K562 (cell line): ENCODE data around the gene GPRIN3. TPM values are rescaled to one million over a fixed set of nuclear protein-coding genes. Genes with fewer than 3 reads are reported as not detected.

ENCODE experiments used
- ATAC-seq: fragments of 200-7000 bp; cut with Tn5 transposase; 3 replicates; pipeline ENCODE4 v1.9.1; 2020; ENCODE audit warnings: moderate library complexity
- BruUV-seq: library from RNA; stranded (reverse); fragments of 400-500 nt; replicated peaks from 2 replicates; lab custom pipeline; 2021; lab: Mats Ljungman, UMichigan
- CTCF ChIA-PET: fragments of 300-600 bp; formaldehyde crosslinking; extraction: SDS; loops from one replicate; lab custom pipeline; 2021; ENCODE audit warnings: low intra/inter-chr PET ratio; lab: Yijun Ruan, JAX
- POLR2A ChIA-PET: fragments of 300-600, 350-650 bp; sonication (Branson Sonifier 250); formaldehyde crosslinking; extraction: SDS; loops from one replicate; lab custom pipeline; 2021; ENCODE audit warnings: antibody characterized with exemption, inconsistent platforms; lab: Yijun Ruan, JAX
- DNase-seq, 4 experiments: peaks; one replicate each; pipeline versions ENCODE4 v3.0.0 to v3.0.0-alpha.2; 2011 to 2018; ENCODE audit warnings: low spot score in 3 of 4, mixed read lengths in 3 of 4; ENCODE audit errors: extremely low read depth in 1 of 4
- FAIRE-seq: peaks from 2 replicates; lab custom pipeline; 2011; peaks lifted over from hg19 to GRCh38; lab: Jason Lieb, UNC
- H2AFZ ChIP-seq: 2 replicates; pipeline ENCODE4 v1.6.0; 2011; ENCODE audit warnings: low read depth, low read length, control low read depth, inconsistent platforms
- H3K27ac ChIP-seq: fragments of 200-600 bp; 3 replicates; pipeline ENCODE4 v1.8.0; 2011; ENCODE audit warnings: low read depth, mild to moderate bottlenecking, control low read depth, inconsistent platforms, low read length, moderate library complexity, mixed read lengths; ENCODE audit errors: extremely low read depth
- H3K27me3 ChIP-seq, 2 experiments: fragments of 300-600 bp in 1 of 2; 2 replicates in 1 of 2; 3 replicates in 1 of 2; pipeline versions ENCODE4 v1.6.0 to v1.8.0; 2011; ENCODE audit warnings: inconsistent platforms in 2 of 2, low read length in 2 of 2, mild to moderate bottlenecking in 1 of 2, mixed read lengths in 1 of 2, moderate library complexity in 1 of 2; ENCODE audit not compliant: control insufficient read depth in 2 of 2, insufficient read depth in 2 of 2
- H3K36me3 ChIP-seq: fragments of 300-600 bp; 3 replicates; pipeline ENCODE4 v1.8.0; 2011; ENCODE audit warnings: mild to moderate bottlenecking, low read length, inconsistent platforms; ENCODE audit not compliant: control insufficient read depth, insufficient read depth
- H3K4me1 ChIP-seq, 2 experiments: fragments of 200-600 bp in 1 of 2; replicated peaks in 1 of 2; 2 replicates in 1 of 2; 3 replicates in 1 of 2; pipeline versions ENCODE4 v1.5.1 to v1.8.0; 2011; ENCODE audit warnings: inconsistent platforms in 2 of 2, low read length in 2 of 2, mild to moderate bottlenecking in 1 of 2, mixed read lengths in 1 of 2, moderate library complexity in 1 of 2; ENCODE audit not compliant: control insufficient read depth in 2 of 2, insufficient read depth in 2 of 2
- H3K4me2 ChIP-seq: 2 replicates; pipeline ENCODE4 v1.6.1; 2011; ENCODE audit warnings: low read length, control low read depth, inconsistent platforms, mixed read lengths; ENCODE audit not compliant: insufficient read depth
- H3K4me3 ChIP-seq: fragments of 200-600 bp; sonication (generic), shearing (Covaris generic); 2 replicates; pipeline ENCODE4 v1.5.1; 2016; ENCODE audit warnings: control low read depth, inconsistent platforms
- H3K79me2 ChIP-seq: fragments of 200-600 bp; 3 replicates; pipeline ENCODE4 v1.8.0; 2011; ENCODE audit warnings: low read length, inconsistent platforms; ENCODE audit not compliant: control insufficient read depth, insufficient read depth
- H3K9ac ChIP-seq, 2 experiments: 2 replicates each; pipeline versions ENCODE4 v1.6.0 to v1.6.1; 2011; ENCODE audit warnings: low read depth in 2 of 2, low read length in 2 of 2, control low read depth in 1 of 2, inconsistent platforms in 1 of 2, mild to moderate bottlenecking in 1 of 2, mixed read lengths in 1 of 2; ENCODE audit not compliant: insufficient read depth in 1 of 2
- H3K9me1 ChIP-seq: one replicate; pipeline ENCODE4 v1.6.0; 2011; ENCODE audit warnings: inconsistent platforms, mild to moderate bottlenecking, low read length, moderate library complexity; ENCODE audit not compliant: control insufficient read depth, insufficient read depth
- H3K9me3 ChIP-seq: replicated peaks from 2 replicates; pipeline ENCODE4 v1.5.1; 2011; ENCODE audit warnings: low read depth, low read length, inconsistent platforms; ENCODE audit not compliant: control insufficient read depth, insufficient read depth
- H4K20me1 ChIP-seq: replicated peaks from 2 replicates; pipeline ENCODE4 v1.6.1; 2011; ENCODE audit warnings: low read length, inconsistent platforms, mixed read lengths; ENCODE audit not compliant: control insufficient read depth, insufficient read depth
- BMI1 ChIP-seq: fragments of 150-350 bp; IDR thresholded peaks from 2 replicates; pipeline ENCODE4 v1.6.1; 2014; ENCODE audit warnings: low read length
- HES1 ChIP-seq: fragments of 450-650 bp; IDR thresholded peaks from 2 replicates; pipeline ENCODE4 v1.6.1; 2016; ENCODE audit warnings: low read depth, mild to moderate bottlenecking, moderate library complexity
- MBD2 ChIP-seq: sonication (generic); IDR thresholded peaks from 2 replicates; pipeline ENCODE4 v1.6.1; 2016; ENCODE audit warnings: low read depth, borderline replicate concordance
- MXD1 ChIP-seq: fragments of 250-450 bp; sonication (Bioruptor Pico); IDR thresholded peaks from 2 replicates; pipeline ENCODE4 v1.8.0; 2021; ENCODE audit warnings: borderline replicate concordance, mild to moderate bottlenecking, moderate library complexity; ENCODE audit not compliant: poor library complexity, severe bottlenecking
- NCOA4 ChIP-seq: fragments of 450-650 bp; IDR thresholded peaks from 2 replicates; pipeline ENCODE4 v1.6.1; 2018; ENCODE audit warnings: mild to moderate bottlenecking; ENCODE audit not compliant: partially characterized antibody
- NFE2L1 ChIP-seq: fragments of 450-650 bp; IDR thresholded peaks from 2 replicates; pipeline ENCODE4 v1.6.1; 2016; ENCODE audit warnings: missing genetic modification characterization, low read depth, mild to moderate bottlenecking, missing compliant biosample characterization, moderate library complexity, borderline replicate concordance
- RBBP5 ChIP-seq: fragments of 200-600 bp; sonication (generic); IDR thresholded peaks from 2 replicates; pipeline ENCODE4 v1.6.1; 2012; ENCODE audit warnings: borderline replicate concordance, mild to moderate bottlenecking, low read length, control low read depth, inconsistent platforms; ENCODE audit not compliant: insufficient read depth, poor library complexity, severe bottlenecking
- RUNX1 ChIP-seq: sonication (generic); IDR thresholded peaks from 2 replicates; pipeline ENCODE4 v1.6.1; 2016; ENCODE audit warnings: antibody characterized with exemption, low read depth
- ZNF512 ChIP-seq: IDR thresholded peaks from 2 replicates; pipeline ENCODE4 v1.6.1; 2016; ENCODE audit warnings: missing genetic modification characterization, missing compliant biosample characterization
- WGBS: fragments of 100-300 bp; shearing (Covaris generic); methylation state at CpG from one replicate; pipeline ENCODE4 v1.1.6; 2016; ENCODE audit warnings: low coverage, mixed read lengths; ENCODE audit not compliant: insufficient coverage; ENCODE audit errors: missing lambda C conversion rate; 5-methylcytosine and 5-hydroxymethylcytosine counted together
- in situ Hi-C: fragments of 300-500 bp; cut with MboI; formaldehyde crosslinking; loops from 4 replicates; pipeline ENCODE4 v1.15.0; 2018; ENCODE audit warnings: inconsistent platforms, mixed read lengths
- intact Hi-C: fragments of 100-400 bp; cut with micrococcal nuclease; formaldehyde crosslinking; loops from 2 replicates; pipeline ENCODE4 v1.14.2; 2022
- polyA plus RNA-seq, 8 experiments: library from polyadenylated mRNA; depleted of rRNA in 4 of 8; stranded (reverse) in 5 of 8; unstranded in 3 of 8; fragments of >200 nt; fragmentation: Nextera tagmentation in 2 of 8; fragmentation: Illumina TruSeq in 1 of 8; extraction: Ambion mirVana in 2 of 8; extraction: Trizol in 1 of 8; gene quantifications; 2 replicates each; pipeline versions ENCODE4 v1.2.1 to v1.2.3, GENCODE V29; 2011 to 2014; ENCODE audit warnings: inconsistent platforms in 1 of 8, missing spikeins in 1 of 8
- total RNA-seq, 7 experiments: library from RNA; depleted of rRNA in 6 of 7; stranded (reverse); fragments of >200 nt in 6 of 7; fragmentation: Illumina TruSeq in 2 of 7; extraction: Trizol in 2 of 7; gene quantifications; 2 replicates each; pipeline versions ENCODE4 v1.2.1 to v1.2.3, GENCODE V29; 2011 to 2021; ENCODE audit warnings: low replicate concordance in 1 of 7

GPRIN3 gene
- total and polyA plus RNA-seq, 9 of the 15 experiments (the other 6 are each of a cell fraction or from before 2014, with no cell fraction given): 0.02 TPM; not detected in 8

- Histone ChIP-seq H3K79me2 (no peaks in the 10 kb centered on the region), H3K27ac (no peak overlapping the region), H3K27me3 (no peaks in the 10 kb centered on the region), H3K4me3 (no peak overlapping the region), H3K9ac (no peak overlapping the region), H3K9me1 (no peaks in the 10 kb centered on the region), H3K4me1 (no peaks in the 10 kb centered on the region), H2AFZ (no peak overlapping the region), H3K36me3 (no peaks in the 10 kb centered on the region), H3K9me3 (no peaks in the 10 kb centered on the region), H4K20me1 (no peaks in the 10 kb centered on the region), H3K4me2 (no peak overlapping the region)
- no TSS peak for BruUV-seq
- intact Hi-C loops (no loop called here), in situ Hi-C loops (no loop called here)
- 0% methylated on average over 1 of the region's 1 CpG for WGBS
- TF ChIP-seq RBBP5: no peak
- TF ChIP-seq ZNF512 (tag): no peak
- TF ChIP-seq RUNX1: no peak
- TF ChIP-seq MBD2: no peak
- no peak for TF ChIP-seq BMI1
- TF ChIP-seq NCOA4: no peak
- TF ChIP-seq NFE2L1 (tag): no peak
- TF ChIP-seq MXD1 (CRISPR knock-in tag): no peak
- TF ChIP-seq HES1: no peak
- ChIA-PET CTCF (no interaction called here), POLR2A (interaction anchor here (0.7 kb wide), 1 partner anchor 11 kb away, joined by 3 read pairs; no protein-coding TSS in a partner anchor)
- ATAC-seq (no peak), FAIRE-seq (no peak), DNase-seq (no peak)
Measured at GRCh38 chr4:89301003-89301402, 6.6 kb downstream of the GPRIN3 start.
